Stimulated activated naive CD8-positive, alpha-beta T cell treated with anti-CD3 and anti-CD28 coated beads, Interleukin-15, Interleukin-2, amounts not matched to agents 100 U/mL and 50 U/mL, for 24 hours (primary cell): ENCODE results near the gene SLC25A20.
"Not testable (repeated sequence)": the region's sequence is repeated elsewhere in the genome, so short reads cannot be mapped to it uniquely, and the experiment has no call there.

ENCODE experiments used
- ATAC-seq: fragments of 150-1000 bp; cut with Tn5 transposase; one replicate; pipeline ENCODE4 v1.10.0; 2021
- DNase-seq: peaks from one replicate; pipeline ENCODE4 v3.0.0; 2021

SLC25A20 gene

DNA sequence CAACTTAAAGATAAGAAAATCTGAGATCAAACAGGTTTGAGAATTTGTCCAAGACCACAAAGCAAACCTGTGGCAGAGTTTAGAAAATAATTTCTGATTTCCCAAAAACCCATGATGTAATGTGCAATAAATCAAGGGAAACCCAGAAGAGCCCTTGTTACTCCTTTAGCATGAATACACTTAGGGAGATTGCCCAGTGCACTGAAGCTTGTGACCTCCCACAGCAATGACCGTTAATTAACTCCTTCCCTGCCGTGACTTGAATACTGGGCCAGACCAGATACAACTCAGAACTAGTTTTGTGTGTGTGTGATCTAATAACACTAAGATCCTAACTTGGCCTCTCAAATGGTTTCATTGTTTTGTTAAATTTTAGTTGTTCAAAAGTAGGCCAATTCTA is 53.5 kb downstream of the SLC25A20 start:
- ATAC-seq (no peak), DNase-seq (no peak)

DNA sequence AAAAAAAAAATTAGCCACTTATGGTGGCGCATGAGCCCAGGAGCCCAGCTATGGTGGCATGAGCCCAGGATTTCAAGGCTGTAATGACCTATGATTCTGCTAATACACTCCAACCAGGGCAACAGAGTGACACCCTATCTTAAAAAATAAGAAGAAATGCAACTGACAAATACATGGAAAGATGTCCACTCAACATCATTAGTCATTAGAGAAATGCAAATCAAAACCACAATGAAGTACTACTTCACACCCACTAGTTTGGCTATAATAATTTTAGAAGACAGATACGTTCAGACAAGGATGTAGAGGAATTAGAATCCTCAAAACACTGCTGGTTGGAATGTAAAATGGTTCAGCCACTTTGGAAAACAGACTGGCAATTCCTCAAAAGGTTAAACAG is 61.5 kb downstream of the SLC25A20 start:
- ATAC-seq, result no peak

DNA sequence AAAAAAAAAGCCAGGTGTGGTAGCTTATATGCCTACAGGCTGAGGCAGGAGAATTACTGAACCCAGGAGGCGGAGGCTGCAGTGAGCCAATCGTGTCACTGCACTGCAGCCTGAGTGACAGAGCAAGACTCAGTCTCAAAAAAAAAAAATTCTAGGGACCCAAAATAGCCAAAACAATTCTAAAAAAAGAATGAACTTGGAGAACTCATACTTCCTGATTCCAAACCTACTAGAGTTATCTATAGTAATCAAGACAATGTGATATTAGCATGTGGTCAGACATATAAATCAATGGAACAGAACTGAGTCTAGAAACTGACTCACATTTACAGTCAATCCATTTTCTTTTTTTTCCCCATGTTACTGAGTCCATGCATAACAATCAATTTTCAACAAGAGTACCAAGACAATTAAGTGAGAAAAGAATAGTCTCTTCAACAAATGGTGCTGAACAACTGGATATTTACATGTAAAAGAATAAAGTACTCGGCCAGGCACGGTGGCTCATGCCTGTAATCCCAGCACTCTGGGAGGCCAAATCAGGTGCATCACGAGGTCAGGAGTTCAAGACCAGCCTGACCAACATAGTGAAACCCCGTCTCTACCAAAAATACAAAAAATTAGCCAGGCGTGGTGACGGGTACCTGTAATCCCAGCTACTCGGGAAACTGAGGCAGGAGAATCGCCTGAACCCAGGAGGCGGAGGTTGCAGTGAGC is 62.9 kb downstream of the SLC25A20 start:
- ATAC-seq (no peak), DNase-seq (no peak)

More for the DNA sequence above, 61.5 kb downstream of the SLC25A20 start:
- no peak for DNase-seq

DNA sequence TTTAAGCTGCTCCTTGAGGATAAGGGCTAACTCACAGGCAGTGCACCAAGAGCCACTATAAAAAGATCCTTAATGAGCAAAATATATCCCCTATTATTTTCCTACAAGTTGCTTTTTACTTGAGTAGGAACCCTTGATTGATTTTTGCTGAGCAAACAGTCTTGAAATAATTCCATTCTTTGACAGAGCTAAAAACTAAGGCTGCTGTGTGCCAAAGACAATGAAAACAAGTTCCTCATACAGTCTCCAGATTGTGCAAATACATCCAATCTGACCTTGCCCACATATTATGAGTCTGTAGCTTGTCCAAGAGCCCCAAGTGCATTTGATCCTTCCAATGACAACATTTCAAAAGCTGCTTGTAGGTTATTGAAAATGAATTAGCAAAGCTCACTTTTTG is 66.0 kb downstream of the SLC25A20 start:
- DNase-seq, result no peak
- ATAC-seq, result no peak

DNA sequence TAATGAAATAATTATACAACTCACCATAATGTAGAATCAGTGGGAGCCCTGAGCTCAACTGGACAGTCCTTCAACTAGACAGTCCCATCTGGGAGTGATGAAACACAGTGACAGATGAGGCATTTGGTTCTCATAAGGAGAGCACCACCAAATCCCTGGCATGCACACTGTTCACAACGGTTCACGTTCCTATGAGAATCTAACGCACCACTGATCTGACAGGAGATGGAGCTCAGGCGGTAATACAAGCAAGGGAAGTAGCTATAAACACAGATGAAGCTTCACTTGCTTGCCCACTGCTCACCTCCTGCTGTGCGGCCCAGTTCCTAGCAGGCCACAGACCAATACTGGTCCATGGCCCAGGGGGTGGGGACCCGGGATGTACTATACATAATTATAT is 68.0 kb downstream of the SLC25A20 start:
- ATAC-seq (no peak), DNase-seq (no peak)

DNA sequence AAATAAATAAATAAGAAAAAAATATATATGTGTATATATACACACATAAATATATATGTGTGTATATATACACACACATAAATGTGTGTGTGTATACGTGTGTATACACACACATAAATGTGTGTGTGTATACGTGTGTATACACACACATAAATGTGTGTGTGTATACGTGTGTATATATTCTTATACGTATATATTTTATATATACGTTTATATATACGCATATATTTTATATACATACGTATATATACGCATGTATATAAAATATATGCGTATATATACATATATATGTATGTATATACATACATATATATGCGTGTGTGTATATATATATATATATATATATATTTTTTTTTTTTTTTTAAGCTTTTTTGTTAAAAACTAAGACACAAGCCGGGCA is 69.2 kb downstream of the SLC25A20 start:
- not testable (repeated sequence) for DNase-seq, ATAC-seq

DNA sequence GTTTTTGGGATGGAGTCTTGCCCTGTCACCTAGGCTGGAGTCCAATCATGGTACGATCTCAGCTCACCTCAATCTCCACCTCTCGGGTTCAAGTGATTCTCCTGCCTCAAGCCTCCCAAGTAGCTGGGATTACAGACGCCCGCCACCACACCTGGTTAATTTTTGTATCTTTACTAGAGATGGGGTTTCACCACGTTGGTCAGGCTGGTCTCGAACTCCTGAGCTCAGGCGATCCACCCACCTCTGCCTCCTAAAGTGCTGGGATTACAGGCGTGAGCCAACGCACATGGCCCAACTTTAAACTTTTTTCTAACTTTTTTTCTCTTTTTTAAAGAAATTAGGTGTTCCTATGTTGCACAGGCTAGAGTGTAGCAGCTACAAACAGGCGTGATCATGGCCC is 70.8 kb downstream of the SLC25A20 start:
- DNase-seq, ATAC-seq: not testable (repeated sequence)

DNA sequence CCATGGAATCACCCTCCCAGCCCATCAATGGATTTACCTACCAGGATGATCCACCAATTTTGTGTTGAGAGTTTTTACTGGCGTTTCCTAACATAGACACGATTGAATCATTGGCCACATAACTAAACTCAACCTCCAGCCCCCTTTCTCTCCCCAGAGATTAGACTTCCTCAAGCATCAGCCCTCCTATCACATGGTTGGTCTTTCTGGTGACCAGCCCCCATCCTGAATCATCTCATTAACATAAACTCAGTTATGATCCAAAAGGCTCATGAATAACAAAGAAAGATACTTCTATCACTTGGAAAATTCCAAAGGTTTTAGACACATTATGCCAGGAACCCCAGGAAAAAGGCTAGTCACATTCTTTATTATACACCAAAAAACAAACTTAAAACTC is 72.2 kb downstream of the SLC25A20 start:
- ATAC-seq (no peak), DNase-seq (no peak)

DNA sequence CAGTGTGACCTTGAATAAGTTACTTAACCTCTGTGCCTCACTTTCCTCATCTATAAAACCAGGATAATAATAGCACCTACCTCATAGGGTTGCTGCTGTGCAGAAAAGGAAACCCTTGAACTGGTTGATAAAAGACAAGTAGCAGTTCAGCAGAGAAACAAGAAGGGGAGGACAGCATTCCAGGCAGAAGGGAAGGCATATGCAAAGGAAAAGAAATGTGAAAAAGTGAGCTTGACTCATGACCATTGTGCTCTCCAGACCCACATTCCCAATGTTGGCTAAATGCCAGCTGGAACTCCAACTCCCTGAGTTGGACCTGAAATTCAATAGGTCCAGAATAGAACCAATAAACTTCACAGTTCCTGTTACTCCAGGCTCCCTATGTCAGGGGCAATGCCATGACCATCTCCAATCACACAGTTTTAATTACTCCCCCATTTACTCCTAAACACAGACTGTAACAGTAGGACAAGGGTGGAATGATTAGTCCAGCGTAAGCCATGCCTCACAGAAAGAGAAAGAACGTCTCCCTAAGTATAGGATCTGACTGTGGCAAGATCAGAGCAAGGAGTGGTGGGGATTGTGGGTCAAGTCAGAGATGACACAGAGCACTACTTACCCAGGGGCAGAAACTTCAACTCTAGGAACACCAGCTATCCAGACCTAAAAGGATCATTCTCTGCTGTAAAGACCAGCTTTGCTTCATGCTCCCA is 77.9 kb downstream of the SLC25A20 start:
- no peak for DNase-seq
- ATAC-seq, result no peak

DNA sequence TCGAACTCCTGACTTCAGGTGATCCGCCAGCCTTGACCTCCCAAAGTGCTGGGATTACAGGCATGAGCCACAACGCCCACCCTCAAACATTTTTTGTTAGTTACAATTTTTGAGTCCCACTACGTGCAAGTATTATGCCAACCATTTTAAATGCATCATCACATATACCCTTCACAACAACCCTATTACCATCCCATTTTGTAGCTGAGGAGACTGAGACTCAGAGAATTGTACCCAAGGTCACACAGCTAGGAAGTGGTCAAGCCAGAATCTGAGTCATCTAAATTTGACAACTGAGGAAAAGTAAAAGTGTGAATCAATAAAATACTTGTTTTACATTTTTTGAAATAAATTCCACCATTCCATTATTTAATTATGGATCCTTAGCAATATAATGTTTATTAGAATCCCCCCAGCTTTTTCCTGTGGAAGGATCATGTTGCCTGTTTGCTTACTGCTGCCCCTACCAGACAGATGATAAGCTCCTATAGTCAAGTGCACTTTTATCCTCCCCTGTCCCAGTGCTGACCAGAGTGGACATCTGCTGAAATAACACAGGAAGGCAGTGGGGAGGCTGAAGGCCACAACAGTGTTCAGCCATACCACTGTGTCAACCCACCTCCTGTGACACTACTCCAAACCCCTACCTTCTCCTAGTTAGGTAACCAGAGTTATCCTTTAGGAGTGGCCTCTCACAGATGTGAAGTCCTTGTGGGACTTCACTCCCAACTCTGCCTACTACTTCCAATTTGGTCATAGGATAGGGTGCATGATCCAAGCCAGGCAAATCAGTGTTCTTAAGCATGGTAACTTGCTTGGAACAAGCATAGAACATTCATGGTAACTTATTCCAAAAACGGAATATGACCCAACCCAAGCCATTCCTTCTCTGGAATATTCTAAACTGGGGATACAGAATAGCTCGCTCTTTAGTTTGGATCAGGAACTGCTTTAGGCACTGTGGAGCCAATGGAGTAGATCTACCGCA is 79.2 kb downstream of the SLC25A20 start:
- ATAC-seq, result no peak
- DNase-seq, result no peak

DNA sequence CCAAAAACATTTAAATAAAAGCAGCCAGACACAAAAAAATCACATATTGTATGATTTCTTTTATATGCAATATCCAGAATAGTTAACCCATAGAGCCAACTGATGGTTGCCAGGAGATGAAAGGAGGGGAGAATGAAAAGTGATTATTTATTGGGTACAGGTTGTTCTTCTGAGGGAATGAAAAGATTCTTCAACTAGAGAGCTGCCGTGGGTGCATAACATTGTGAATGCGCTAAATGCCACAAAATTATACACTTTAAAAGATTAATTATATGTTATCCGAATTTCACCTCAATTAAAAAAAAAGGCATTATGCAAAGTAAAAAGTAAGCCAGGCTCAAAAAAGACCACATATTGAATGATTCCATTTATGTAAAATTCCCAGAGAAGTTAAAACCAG is 87.2 kb downstream of the SLC25A20 start:
- ATAC-seq, result no peak
- DNase-seq, result no peak
